D721Med (cell line): ENCODE data around the gene PDE6A.

Experiments used
- DNase-seq: peaks from one replicate; pipeline ENCODE4 v3.0.0; 2011; ENCODE audit warnings: low spot score; ENCODE audit not compliant: insufficient read length
- FAIRE-seq: peaks from 2 replicates; lab custom pipeline; 2011; peaks lifted over from hg19 to GRCh38; lab: Jason Lieb, UNC
- CTCF ChIP-seq: IDR thresholded peaks from 2 replicates; pipeline ENCODE4 v1.5.1; 2012; ENCODE audit warnings: mild to moderate bottlenecking, control low read depth; ENCODE audit not compliant: insufficient read depth; ENCODE audit errors: missing control alignments

Gene PDE6A

GRCh38 chr5:149828161-149829011, 116.2 kb downstream of the PDE6A start:
- FAIRE-seq (peak; percentile 58), DNase-seq (peak; percentile 91)
- TF ChIP-seq CTCF = peak; percentile 94

- FAIRE-seq (no peak), DNase-seq (no peak)
- TF ChIP-seq CTCF = no peak
Measured at GRCh38 chr5:149827546-149827945, 117.0 kb downstream of the PDE6A start.

GRCh38 chr5:149827086-149827485, 117.5 kb downstream of the PDE6A start:
- TF ChIP-seq CTCF = no peak
- DNase-seq = no peak
- FAIRE-seq = no peak

GRCh38 chr5:149826574-149826973, 118.0 kb downstream of the PDE6A start:
- DNase-seq (no peak), FAIRE-seq (no peak)
- TF ChIP-seq CTCF = no peak

GRCh38 chr5:149824846-149825245, 119.7 kb downstream of the PDE6A start:
- TF ChIP-seq CTCF = no peak
- FAIRE-seq = no peak
- no peak for DNase-seq

- FAIRE-seq (no peak), DNase-seq (no peak)
- TF ChIP-seq CTCF = no peak
Measured at GRCh38 chr5:149824120-149824519, 120.5 kb downstream of the PDE6A start.

- DNase-seq (peak; percentile 45), FAIRE-seq (no peak)
- no peak for TF ChIP-seq CTCF
Measured at GRCh38 chr5:149823375-149823774, 121.2 kb downstream of the PDE6A start.
